ENCODE data around the gene ANKRD36B.
"Not testable (repeated sequence)": the region's sequence is repeated elsewhere in the genome, so short reads cannot be mapped to it uniquely, and the experiment has no call there.

Gene ANKRD36B

DNA sequence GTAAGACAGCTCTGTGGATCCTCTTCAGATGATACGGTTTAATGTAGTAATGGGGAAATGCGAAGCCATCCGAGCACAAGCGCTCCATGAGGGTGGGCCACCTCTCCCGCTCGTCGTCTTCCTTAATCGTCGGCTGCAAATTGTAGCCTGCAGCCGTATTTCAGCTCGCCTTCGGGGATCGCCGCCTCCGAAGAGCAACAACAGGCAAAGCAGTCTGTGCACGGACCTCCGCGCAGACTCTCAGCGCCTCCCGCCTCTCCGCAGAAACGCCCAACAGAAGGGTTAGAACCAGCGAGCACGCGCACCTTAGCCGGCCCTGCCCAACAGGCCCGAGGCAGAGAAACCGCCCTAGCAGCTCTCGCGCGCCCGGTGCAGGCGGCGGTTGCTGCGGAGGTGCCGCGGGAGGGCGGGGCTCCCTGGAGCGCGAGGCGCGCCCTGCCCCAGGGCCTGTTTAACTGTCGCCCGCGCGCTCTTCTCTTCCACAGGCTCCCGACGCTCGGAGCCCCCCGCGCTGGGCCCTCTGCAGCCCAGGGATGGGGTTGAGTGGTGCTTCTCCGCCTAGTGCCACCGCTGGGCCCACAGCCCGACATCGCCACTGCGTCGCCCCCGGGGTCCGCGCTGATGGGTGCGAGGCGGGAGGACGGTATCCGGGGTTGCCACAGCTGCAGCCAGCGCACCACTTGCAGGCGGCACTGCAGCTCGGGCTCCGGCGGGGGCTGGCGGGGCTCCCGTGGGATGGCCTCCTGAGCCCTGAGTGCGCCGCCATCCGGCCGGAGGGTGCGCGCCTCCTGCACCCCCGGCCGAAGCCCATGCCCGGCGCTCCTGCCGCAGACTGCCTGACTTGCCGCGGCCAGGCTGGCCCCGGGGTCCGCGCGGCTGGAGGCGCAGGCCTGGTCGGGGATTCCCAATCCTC is at the start of gene ANKRD36B:
ANKRD36B (minus strand) TSS at position 280 of the 913 bp plus-strand sequence; CDS start at position 88, 192 bp downstream.
- DNase-seq = peak; percentile 75 to 78

DNA sequence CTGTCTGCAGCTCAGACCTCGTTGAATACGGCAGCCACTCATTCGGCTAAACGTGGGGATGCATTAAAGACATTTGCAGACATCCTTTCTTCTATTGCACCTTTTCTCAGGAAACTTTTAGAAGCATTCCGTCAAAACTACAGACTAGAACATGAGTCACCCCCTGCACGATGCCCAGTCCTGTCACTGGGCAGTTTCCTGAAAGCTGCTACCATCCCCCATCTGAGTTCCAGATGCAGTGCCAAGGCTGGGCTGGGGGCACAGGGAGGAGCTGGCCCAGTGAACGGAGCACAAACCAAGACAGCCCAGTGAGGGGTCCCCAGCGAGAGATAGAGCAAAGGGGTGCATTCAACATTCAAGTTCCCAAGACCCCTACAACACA is 36.4 kb upstream of the ANKRD36B start:
- not testable (repeated sequence) for DNase-seq

DNA sequence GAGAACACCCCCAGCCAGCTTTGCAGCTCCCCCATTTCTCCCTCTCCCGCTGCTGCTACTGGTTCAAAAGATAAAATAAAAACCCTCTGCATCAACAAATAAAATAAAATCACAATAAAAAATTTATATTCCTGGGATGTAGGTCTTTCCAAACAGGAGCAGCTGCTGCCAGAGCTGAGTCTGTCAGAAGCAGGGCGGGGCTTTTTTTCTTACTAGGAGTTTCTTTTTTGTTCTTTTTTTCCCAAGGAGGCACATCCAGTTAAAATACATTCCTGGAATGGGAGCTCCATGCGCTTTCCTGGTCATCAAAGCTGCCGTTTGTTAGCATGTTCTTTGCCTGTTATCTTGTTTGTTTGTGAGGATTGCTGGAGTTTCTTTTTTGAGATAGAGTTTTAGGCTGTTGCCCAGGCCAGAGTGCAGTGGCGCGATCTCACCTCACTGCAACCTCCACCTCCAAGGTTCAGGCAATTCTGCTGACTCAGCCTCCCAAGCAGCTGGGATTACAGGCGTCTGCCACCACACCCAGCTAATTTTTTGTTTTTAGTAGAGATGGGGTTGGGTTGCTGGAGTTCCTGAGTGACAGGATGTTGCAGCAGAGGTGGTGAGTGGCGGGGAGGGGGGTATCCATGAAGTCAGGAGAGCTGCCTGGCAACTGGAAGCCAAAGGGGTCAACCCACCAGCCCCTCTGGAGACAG is 35.8 kb upstream of the ANKRD36B start:
- DNase-seq = not testable (repeated sequence)

DNA sequence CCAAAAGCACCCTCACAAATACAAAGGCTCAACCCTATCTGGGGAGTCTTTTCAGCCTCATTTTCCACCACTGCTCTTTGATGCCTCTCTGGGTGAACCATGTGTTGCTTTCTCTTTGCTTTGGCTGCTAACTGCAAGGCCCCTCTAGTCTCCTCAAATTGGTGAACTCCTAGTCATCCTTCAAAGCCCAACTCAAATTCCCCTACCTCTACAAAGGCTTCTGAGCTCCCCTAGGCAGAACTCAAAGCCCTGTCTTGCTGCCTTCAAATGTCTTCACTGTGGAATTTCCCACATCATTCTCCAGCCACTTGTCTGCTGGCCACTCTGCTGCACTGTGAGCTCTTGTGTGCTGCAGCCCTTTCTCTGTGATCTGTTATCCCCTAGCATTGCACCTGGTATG is 33.3 kb upstream of the ANKRD36B start:
- DNase-seq = not testable (repeated sequence)

DNA sequence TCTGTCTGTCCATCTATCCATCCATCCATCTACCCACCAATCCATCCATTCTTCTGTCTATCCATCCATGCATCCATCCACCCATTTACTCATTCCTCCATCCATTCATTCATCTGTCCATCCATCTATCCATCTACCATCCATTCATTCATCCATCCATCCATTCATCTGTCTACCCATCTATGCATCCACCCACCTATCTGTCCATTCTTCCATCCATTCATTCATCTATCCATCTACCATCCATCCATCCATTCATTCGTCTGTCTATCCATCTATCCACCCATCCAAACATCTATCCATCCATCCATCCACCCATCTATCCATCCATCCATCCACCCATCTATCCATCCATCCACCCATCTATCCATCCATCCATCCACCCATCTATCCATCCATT is 30.8 kb upstream of the ANKRD36B start:
- not testable (repeated sequence) for DNase-seq

DNA sequence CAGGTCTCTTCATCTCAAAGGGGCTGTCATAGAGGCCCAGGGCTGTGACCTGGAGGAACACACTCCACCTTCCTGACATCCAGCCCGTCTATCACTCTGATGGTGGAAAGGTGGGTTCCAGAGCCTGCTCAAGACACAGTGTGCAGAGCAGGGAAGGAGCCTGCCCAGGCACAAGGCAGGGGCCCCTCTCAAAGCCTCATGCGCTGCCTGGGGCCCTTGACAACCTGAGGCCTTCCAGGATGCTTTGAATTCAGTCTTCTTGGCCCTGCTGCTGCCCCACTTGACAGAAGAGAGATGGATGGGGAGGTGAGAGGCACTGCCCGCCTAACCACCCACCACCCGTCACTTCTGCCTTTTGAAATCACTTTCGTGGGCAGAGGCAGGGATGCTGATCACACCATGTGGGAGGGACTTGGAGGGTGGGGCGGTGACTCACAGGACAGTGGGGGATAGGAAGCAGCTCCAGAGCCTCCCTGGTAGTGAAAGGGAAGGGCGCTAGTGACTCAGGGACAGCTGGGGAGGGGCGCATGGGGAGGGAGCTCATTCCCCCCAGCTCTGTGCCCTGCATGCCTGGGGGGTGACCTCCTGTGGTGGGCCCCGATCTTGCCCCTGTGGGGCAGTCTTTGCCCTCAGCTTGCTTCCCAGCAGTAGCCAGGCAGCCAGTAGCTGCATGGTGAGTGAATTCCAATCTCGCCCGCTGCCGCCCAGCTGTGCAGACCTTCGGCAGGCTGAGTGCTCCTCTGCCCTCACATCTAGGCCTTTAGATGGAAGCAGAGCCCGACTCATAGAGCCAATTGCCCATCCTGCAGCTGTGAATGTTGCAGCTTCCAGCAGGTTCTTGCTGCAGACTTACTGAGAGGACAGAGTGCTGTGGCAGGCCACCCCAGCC is 29.5 kb upstream of the ANKRD36B start:
- DNase-seq = peak; percentile 34 to 42

DNA sequence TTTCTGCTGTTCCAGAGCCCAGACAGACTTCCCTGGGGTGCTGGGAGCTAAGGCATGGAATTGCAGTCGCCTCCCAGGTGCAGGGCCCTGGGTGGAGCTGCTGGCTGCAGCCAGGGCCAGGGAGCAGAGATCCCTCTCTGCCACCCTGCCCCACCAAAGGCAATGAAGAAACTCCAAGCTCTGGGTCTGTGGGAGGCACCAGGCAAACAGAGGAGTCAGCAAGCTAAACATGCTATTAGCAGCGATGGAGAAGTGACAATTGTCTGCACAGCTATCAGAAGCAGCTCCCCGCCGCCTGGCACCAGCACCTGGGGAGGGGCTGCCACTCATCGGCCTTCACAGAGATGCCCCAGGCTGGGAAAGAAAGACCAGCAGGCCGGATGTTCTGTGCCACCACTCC is 28.2 kb upstream of the ANKRD36B start:
- DNase-seq = no peak

DNA sequence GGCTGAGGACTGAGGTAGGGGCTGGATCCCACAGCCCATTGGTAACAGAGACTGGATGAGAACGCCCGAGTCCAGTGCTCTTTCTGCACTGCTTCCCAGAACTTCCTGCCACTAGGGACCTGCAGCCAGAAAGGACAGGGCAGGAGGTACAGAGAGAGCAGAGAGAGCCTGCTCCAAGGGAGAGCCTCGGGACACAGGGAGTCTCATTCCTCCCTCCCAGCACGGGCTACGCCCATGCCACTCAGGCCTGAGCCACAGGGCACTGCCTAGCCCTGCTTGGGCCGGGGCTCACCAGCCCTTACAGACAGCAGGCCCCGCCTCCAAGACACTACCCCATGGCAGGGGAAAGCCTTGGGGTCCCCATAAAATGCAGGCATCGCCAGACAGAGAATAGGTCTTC is 26.1 kb upstream of the ANKRD36B start:
- not testable (repeated sequence) for DNase-seq

DNA sequence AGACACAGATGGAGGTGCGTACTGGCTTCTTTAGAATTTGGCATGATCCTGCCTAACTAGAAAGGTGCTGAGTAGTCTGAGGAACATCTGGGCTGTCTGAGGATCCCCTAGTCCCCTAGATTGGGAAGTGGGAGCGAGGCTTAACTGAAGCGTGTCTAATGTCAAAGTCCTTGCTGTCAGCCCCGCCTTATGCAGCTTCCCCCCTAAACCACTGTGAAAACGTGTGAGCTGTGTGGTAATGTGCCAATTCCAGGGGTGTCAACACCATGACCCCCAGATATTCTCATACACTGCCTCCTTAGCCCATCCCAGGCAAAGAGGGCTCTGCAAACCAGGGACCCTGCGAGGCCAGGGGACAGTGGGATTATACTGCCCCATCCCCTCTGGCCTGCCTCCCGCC is 22.2 kb upstream of the ANKRD36B start:
- DNase-seq = not testable (repeated sequence)

DNA sequence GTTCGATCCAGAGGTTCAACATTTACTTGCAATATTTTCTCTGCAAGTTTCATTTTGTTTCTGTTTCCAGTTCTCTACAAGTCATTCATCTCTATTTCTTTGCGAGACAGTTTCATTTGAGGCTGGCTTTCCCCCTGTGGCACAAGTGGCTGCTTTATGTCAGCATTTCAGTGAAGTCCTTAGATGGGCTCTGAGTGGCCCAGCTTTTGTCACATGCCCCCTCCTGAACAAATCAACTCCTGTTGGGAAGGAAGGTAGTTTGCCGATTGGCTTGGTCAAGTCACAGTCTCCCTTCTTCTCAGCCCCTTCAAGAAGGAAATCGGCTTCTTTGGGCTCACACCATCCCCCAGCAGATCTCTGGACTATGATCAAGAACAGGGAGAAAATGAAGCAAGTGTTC is 19.1 kb upstream of the ANKRD36B start:
- DNase-seq = not testable (repeated sequence)

DNA sequence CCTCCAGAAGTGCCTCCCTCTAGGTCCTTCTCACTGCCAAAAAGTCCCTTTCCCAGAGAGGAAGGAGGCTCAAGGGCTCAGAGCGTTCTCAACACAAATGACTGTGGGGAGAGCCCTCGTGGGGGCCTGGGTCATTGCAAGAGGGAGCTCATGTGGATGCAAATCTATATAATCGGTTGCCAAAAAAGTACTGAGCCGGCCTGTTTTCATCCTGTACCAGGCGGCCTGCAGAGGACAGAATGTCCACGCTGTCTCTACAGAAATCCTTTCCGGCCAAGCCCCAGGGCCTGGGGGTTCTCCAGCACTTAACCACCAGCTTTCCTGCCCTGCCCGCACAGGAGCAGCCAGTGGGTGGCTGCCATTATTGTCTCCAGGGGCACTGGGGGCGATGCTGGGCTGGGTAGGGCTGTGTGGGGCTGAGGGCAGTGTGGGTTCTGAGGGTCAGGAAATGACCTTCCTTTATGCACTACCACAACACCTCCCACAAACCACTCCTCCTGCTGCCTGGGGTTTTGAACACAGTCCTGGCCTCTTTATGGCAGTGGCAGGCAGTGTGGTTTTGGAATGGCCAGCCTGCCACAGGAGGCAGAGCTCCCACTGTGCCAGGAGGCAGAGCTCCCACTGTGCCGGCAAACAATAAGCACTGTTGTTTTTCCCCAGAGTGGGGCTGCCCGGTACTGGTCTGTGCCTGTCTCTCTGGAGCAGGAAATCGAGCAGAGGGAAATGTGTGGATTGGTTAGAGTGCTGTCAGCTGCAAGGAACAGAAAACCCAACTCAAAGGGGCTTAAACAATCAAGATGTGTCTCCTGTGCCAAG is 16.1 kb upstream of the ANKRD36B start:
- not testable (repeated sequence) for DNase-seq

DNA sequence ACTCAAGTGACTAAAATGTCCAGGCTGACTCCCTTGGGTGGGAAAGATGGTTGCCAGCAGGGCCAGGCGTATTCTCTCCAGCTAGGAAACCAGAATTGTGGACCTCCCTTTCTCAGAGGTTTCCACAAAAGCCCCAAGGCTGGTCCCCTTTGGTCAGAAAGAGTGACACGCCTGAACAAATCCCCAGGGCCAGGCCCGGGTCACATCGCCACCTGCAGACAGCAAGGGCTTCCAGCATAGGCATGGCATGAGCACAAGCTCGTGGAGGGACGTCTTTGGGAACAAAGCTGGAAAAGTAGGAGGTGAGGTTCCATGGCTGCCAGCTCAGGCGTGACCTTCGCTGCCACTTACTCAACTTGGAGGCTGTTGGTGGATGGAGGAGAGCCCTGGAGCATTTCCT is 15.4 kb upstream of the ANKRD36B start:
- DNase-seq = not testable (repeated sequence)

DNA sequence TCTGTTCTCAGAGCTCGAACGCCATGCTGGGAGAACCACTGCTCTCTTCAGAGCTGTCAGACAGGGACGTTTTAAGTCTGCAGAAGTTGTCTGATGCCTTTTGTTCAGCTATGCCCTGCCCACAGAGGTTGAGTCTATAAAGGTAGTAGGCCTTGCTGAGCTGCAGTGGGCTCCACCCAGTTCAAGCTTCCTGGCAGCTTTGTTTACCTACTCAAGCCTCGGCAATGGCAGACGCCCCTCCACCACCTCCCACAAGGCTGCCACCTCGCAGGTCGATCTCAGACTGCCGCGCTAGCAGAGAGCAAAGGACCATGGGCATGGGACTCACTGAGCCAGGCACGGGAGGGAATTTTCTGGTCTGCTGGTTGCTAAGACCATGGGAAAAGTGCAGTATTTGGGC is 11.9 kb upstream of the ANKRD36B start:
- not testable (repeated sequence) for DNase-seq

DNA sequence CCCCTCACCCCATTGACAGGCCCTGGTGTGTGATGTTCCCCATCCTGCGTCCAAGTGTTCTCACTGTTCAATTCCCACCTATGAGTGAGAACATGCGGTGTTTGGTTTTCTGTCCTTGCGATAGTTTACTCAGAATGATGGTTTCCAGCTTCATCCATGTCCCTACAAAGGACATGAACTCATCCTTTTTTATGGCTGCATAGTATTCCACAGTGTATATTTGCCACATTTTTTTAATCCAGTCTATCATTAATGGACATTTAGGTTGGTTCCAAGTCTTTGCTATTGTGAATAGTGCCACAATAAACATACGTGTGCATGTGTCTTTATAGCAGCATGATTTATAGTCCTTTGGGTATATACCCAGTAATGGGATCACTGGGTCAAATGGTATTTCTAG is 6.5 kb upstream of the ANKRD36B start:
- DNase-seq = not testable (repeated sequence)

DNA sequence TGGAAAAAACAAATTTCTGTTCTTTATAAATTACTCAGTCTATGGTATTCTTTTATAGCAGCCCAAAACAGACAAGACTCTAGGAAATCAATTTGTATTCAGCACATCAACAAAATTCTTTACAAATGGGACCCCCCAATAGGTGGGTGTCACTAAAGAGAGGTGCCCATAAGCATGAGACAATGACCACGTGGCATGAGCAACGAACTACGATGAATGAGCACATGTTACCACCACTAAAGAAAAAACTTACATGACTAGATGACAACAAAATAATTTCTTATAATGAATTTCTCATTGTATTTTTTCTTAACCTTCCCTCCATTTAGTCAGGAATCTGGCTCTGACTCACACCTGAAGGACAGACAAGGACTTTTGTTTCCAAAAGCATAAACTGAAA is 3.8 kb upstream of the ANKRD36B start:
- DNase-seq = not testable (repeated sequence)

DNA sequence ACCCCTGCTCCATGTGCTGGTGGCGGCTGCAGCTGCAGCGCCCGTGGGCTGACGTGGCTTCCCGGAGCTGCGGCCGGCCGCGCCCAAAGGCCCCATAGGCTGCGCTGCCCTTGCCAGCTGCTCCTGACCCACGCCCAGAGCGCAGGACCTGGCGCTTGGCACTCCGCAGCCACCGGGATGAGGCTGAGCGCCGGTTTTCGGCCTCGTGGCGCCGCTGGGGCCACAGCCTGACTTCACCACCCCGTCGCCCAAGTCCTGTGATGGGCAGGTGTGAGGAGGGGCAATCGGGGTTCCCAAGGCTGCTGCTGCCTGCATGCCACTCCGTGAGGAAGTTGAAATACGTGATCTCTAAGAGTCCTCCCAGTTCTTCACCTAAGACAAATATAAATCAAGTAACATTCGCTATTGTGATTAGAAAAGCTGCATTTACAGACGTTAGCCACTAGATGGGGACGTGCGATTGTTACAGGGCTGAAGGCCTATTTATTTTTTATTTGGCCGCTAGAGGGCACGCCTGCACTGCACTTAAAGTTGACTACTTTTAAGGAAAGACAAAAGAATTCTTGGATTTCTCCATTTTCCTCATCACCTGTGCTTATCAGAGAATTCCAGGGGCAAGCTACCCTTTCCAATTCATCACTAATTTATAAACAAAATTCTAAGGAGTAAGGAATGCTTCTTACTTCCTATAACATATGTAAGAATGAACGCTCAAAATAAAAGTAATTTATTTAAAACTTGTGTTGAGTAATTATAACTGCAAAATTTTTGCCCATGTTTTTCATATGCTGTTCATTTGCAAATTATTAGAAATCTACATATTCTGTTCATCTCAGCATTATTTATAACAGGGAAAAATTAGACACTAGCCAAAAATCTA is 1.1 kb upstream of the ANKRD36B start:
- peak; percentile 74 to 75 for DNase-seq

DNA sequence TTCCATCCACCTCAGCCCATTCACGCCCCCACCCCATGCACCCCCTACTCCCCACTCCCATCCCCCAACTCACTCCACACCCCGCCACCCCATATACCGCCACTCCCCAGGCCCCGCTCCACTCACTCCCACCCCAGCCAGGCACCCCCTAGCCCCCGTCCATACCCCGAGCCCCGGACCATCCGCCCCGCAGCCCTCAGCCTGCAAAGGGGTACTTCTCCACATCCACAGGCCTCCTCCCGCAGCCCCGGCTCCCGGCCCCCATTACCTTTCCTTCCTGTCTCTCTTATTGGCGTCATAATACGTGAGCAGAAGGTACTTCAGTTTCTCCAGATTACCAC is 450 bp downstream of the ANKRD36B start:
- not testable (repeated sequence) for DNase-seq

DNA sequence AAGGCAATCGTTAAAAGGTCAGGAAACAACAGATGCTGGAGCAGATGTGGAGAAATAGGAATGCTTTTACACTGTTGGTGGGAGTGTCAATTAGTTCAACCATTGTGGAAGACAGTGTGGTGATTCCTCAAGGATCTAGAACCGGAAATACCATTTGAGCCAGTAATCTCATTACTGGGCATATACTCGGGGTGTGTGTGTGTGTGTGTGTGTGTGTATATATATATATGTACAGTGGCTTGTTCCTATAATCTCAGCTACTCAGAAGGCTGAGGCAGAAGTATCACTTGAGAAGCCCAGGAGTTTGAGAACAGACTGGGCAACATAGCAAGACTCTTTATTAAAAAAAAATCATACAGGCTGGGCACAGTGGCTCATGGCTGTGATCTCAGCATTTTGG is 24.0 kb downstream of the ANKRD36B start:
- DNase-seq = not testable (repeated sequence)

DNA sequence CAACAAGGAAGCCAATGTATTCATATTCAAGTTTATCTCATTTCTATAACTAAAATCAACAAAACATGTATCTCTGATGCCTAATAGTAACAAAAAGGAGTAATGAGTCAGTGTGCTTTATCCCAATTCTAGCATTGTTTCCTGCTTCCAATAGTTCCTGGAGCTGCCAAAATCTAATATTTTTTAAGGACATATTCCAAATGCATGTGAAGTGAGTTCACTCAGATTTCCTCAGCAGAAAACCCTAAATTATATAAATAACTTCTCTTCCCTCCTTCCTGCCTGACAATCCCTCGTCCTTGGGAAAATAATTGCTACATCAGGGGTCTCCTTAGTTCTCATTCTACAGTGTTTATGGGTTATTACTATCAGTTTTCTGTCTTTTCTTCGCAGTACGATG is 37.3 kb downstream of the ANKRD36B start:
- DNase-seq = not testable (repeated sequence)

DNA sequence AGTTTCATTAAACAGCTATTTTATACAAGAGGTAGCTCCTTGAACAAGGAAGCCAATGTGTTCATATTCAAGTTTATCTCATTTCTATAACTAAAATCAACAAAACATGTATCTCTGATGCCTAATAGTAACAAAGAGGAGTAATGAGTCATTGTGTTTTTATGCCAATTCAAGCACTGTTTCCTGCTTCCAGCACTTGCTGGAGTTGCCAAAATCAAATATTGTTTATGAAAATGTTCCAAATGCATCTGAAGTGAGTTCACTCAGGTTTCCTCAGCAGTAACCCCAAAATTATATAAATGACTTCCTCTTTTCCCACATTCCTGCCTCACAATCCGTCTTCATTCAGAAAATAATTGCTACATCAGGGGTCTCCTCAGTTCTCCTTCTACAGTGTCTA is 39.2 kb downstream of the ANKRD36B start:
- not testable (repeated sequence) for DNase-seq

DNA sequence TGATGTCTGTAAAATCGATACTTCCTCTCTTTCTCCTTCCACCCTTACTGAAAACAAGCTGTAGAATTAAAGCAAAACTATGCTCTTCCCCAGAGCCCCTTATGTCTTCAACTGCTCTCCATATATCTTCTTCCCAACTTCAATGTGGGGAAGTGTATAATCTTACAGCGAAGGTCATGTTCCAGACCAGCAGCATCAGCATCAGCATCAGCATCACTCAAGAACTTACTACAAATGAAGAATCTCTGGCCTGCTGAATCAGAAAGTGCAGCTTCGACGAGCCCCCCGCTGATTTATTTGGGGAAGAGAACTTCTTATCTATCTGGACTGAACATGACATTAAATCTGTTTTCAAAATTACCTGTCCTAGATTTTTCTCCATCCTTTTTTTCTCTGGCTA is 40.6 kb downstream of the ANKRD36B start:
- DNase-seq = not testable (repeated sequence)
